Trophoblast cell (in vitro differentiated cells and primary cell): ENCODE measurements around the gene QTRT2.

Experiments used
- DNase-seq, 2 donors: peaks; one replicate each; pipeline ENCODE4 v3.0.0-alpha.2; 2016
- H2AFZ ChIP-seq: 2 replicates; pipeline ENCODE4 v1.6.1; 2013; ENCODE audit warnings: low read length, moderate library complexity, mild to moderate bottlenecking; ENCODE audit not compliant: insufficient read depth, poor library complexity
- H2AK5ac ChIP-seq: 2 replicates; pipeline ENCODE4 v1.6.1; 2013; ENCODE audit warnings: mild to moderate bottlenecking, low read length
- H2BK120ac ChIP-seq: 2 replicates; pipeline ENCODE4 v1.6.1; 2013; ENCODE audit warnings: low read length, mild to moderate bottlenecking, moderate library complexity; ENCODE audit not compliant: insufficient read depth, poor library complexity
- H2BK12ac ChIP-seq: 2 replicates; pipeline ENCODE4 v1.6.1; 2013; ENCODE audit warnings: mild to moderate bottlenecking, low read length, moderate library complexity
- H2BK5ac ChIP-seq: 2 replicates; pipeline ENCODE4 v1.6.1; 2013; ENCODE audit warnings: low read length, low read depth, moderate library complexity, mild to moderate bottlenecking; ENCODE audit not compliant: poor library complexity
- H3K14ac ChIP-seq: 2 replicates; pipeline ENCODE4 v1.6.1; 2013; ENCODE audit warnings: mild to moderate bottlenecking, low read length
- H3K18ac ChIP-seq: 2 replicates; pipeline ENCODE4 v1.6.1; 2013; ENCODE audit warnings: mild to moderate bottlenecking, low read length
- H3K23ac ChIP-seq: 2 replicates; pipeline ENCODE4 v1.6.1; 2013; ENCODE audit warnings: low read length
- H3K27ac ChIP-seq: 2 replicates; pipeline ENCODE4 v1.5.1; 2013; ENCODE audit warnings: low read depth, mild to moderate bottlenecking, inconsistent platforms, low read length, moderate library complexity
- H3K27me3 ChIP-seq: 2 replicates; pipeline ENCODE4 v1.6.1; 2013; ENCODE audit warnings: inconsistent platforms, mild to moderate bottlenecking, low read length, moderate library complexity; ENCODE audit not compliant: insufficient read depth
- H3K36me3 ChIP-seq, 2 experiments: 1 replicate in 1 of 2; 2 replicates in 1 of 2; pipeline ENCODE4 v1.6.1; 2013; ENCODE audit warnings: low read length in 2 of 2, mild to moderate bottlenecking in 2 of 2, moderate library complexity in 1 of 2; ENCODE audit not compliant: insufficient read depth in 2 of 2, control insufficient read depth in 1 of 2
- H3K4ac ChIP-seq: 2 replicates; pipeline ENCODE4 v1.6.1; 2013; ENCODE audit warnings: low read depth, mild to moderate bottlenecking, low read length, moderate library complexity
- H3K4me1 ChIP-seq, 2 experiments: 1 replicate in 1 of 2; 2 replicates in 1 of 2; pipeline ENCODE4 v1.6.1; 2013; ENCODE audit warnings: low read length in 2 of 2, mild to moderate bottlenecking in 2 of 2, moderate library complexity in 1 of 2; ENCODE audit not compliant: insufficient read depth in 2 of 2, control insufficient read depth in 1 of 2
- H3K4me2 ChIP-seq: 2 replicates; pipeline ENCODE4 v1.6.1; 2013; ENCODE audit warnings: inconsistent platforms, mild to moderate bottlenecking, low read length, moderate library complexity
- H3K4me3 ChIP-seq: 2 replicates; pipeline ENCODE4 v1.5.1; 2013; ENCODE audit warnings: mild to moderate bottlenecking, low read depth, low read length, inconsistent platforms
- H3K79me1 ChIP-seq: one replicate; pipeline ENCODE4 v1.6.1; 2013; ENCODE audit warnings: low read length
- H3K79me2 ChIP-seq: 2 replicates; pipeline ENCODE4 v1.6.1; 2013; ENCODE audit warnings: low read length, mild to moderate bottlenecking; ENCODE audit not compliant: control insufficient read depth, insufficient read depth, poor library complexity
- H3K9ac ChIP-seq: 2 replicates; pipeline ENCODE4 v1.6.1; 2013; ENCODE audit warnings: mild to moderate bottlenecking, low read length
- H3K9me3 ChIP-seq: 2 replicates; pipeline ENCODE4 v1.6.1; 2013; ENCODE audit warnings: low read depth, mild to moderate bottlenecking, control low read depth, inconsistent platforms, low read length; ENCODE audit not compliant: insufficient read depth
- H4K12ac ChIP-seq: 2 replicates; pipeline ENCODE4 v1.6.1; 2013; ENCODE audit warnings: low read depth, mild to moderate bottlenecking, low read length, moderate library complexity
- H4K8ac ChIP-seq: 2 replicates; pipeline ENCODE4 v1.6.1; 2013; ENCODE audit warnings: low read depth, mild to moderate bottlenecking, low read length, moderate library complexity
- H4K91ac ChIP-seq: one replicate; pipeline ENCODE4 v1.6.1; 2013; ENCODE audit warnings: low read depth, mild to moderate bottlenecking, low read length, moderate library complexity
- WGBS: extraction: QIAGEN DNeasy Blood & Tissue Kit; methylation state at CpG from one replicate; pipeline ENCODE4 v1.1.7; 2013; ENCODE audit warnings: missing lambda C conversion rate; ENCODE audit not compliant: insufficient read length, insufficient coverage; ENCODE audit errors: extremely low coverage; 5-methylcytosine and 5-hydroxymethylcytosine counted together

Gene QTRT2

DNA sequence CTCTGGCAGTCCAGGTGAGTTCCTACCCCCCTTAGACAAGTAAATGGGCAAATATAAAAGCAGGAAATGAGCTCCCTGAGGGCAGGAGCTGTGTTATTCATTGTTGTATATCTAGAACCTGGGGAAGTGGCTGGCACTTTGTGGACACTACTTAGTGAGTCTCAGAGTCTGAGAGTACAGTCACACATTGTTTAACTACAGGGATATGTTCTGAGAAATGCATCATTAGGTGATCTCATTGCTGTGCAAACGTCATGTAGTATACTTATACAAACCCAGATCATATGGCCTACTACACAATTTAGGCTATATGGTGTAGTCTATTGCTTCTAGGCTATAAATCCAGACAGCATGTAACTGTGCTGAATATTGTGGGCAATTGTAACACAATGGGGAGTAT lies 69.9 kb downstream of the QTRT2 start:
- Histone ChIP-seq H3K79me1 (no peaks in the 10 kb centered on the region), H3K4ac (no peak overlapping the region), H3K9ac (no peak overlapping the region), H3K14ac (no peak overlapping the region), H4K8ac (no peak overlapping the region), H3K4me2 (no peak overlapping the region), H3K4me3 (no peak overlapping the region), H3K18ac (no peak overlapping the region), H3K4me1 (peaks cover 0 to 4% of the 10 kb centered on the region in 2 experiments), H3K79me2 (no peaks in the 10 kb centered on the region), H2BK120ac (no peak overlapping the region), H2BK5ac (no peak overlapping the region), H4K12ac (no peak overlapping the region), H3K36me3 (no peaks in the 10 kb centered on the region), H3K9me3 (peaks cover 1% of the 10 kb centered on the region), H3K23ac (no peak overlapping the region), H2AFZ (no peak overlapping the region), H4K91ac (no peak overlapping the region), H3K27ac (no peak overlapping the region), H2BK12ac (no peak overlapping the region), H2AK5ac (no peak overlapping the region), H3K27me3 (no peaks in the 10 kb centered on the region)
- DNase-seq: peak in 1 of 2 donors; percentile 56
- WGBS: no CpG with 5 or more reads among the region's 1 CpG

DNA sequence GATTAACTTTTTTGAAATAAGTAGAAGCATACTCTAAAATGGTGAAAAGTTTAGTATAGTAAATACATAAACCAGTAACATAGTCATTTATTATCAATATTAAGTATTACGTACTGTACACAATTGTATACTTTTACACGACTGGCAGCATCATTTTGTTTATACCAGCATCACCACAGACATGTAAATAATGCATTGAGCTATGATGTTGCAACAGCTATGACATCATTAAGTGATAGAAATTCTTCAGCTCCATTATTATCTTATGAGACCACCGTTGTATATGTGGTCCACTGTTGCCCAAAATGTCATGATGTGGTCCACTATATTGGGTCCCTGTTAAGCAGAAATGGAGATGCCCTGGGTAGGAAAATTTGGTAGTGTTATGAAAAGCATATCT lies 71.0 kb downstream of the QTRT2 start:
- no peak overlapping the region for H3K9ac ChIP-seq
- H3K27ac ChIP-seq: no peak overlapping the region
- peak; percentile 21 to 90 for DNase-seq
- H2BK120ac ChIP-seq: no peak overlapping the region
- H3K9me3 ChIP-seq: no peaks in the 10 kb centered on the region
- WGBS: no CpG with 5 or more reads among the region's 3 CpGs
- no peak overlapping the region for H4K91ac ChIP-seq
- H3K4ac ChIP-seq: no peak overlapping the region
- no peak overlapping the region for H4K8ac ChIP-seq
- no peak overlapping the region for H3K14ac ChIP-seq
- no peak overlapping the region for H4K12ac ChIP-seq
- H2BK5ac ChIP-seq: no peak overlapping the region
- no peak overlapping the region for H3K18ac ChIP-seq
- peaks cover 0 to 4% of the 10 kb centered on the region in 2 experiments for H3K4me1 ChIP-seq
- no peak overlapping the region for H2BK12ac ChIP-seq
- H3K36me3 ChIP-seq: no peaks in the 10 kb centered on the region
- H3K27me3 ChIP-seq: no peaks in the 10 kb centered on the region
- H2AFZ ChIP-seq: no peak overlapping the region
- H3K4me3 ChIP-seq: no peak overlapping the region
- H3K79me1 ChIP-seq: no peaks in the 10 kb centered on the region
- no peak overlapping the region for H3K23ac ChIP-seq
- H3K4me2 ChIP-seq: no peak overlapping the region
- no peaks in the 10 kb centered on the region for H3K79me2 ChIP-seq
- H2AK5ac ChIP-seq: no peak overlapping the region

DNA sequence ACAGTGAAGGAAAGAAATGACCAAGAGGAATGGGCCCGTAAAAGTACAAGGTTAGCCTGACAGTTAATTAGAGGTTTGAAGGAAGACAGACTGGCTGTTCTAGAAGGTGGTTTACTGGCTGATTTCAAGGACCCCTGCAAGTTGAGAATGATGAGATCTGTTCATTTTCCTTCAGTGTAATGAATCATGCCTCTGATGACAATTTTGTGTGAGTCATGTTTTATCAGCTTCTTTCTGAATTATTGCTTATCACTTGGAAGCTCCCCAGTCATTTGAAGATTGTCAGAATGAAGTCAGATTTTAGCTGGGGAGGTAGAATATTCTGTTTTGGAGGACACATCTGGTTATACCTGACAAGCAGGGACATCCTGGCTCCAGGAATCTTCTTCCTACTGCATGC lies 71.7 kb downstream of the QTRT2 start:
- WGBS: no CpG with 5 or more reads among the region's 1 CpG
- Histone ChIP-seq H3K79me2 (no peaks in the 10 kb centered on the region), H4K91ac (no peak overlapping the region), H3K9ac (no peak overlapping the region), H3K9me3 (no peaks in the 10 kb centered on the region), H3K27ac (no peak overlapping the region), H3K4me1 (peaks cover 0 to 4% of the 10 kb centered on the region in 2 experiments), H2BK5ac (no peak overlapping the region), H2AFZ (no peak overlapping the region), H2BK120ac (no peak overlapping the region), H2BK12ac (no peak overlapping the region), H3K18ac (no peak overlapping the region), H2AK5ac (no peak overlapping the region), H3K14ac (no peak overlapping the region), H3K4me3 (no peak overlapping the region), H4K8ac (no peak overlapping the region), H3K36me3 (no peaks in the 10 kb centered on the region), H3K27me3 (no peaks in the 10 kb centered on the region), H3K23ac (no peak overlapping the region), H3K4me2 (no peak overlapping the region), H3K4ac (no peak overlapping the region), H4K12ac (no peak overlapping the region), H3K79me1 (no peaks in the 10 kb centered on the region)
- peak; percentile 45 to 88 for DNase-seq

DNA sequence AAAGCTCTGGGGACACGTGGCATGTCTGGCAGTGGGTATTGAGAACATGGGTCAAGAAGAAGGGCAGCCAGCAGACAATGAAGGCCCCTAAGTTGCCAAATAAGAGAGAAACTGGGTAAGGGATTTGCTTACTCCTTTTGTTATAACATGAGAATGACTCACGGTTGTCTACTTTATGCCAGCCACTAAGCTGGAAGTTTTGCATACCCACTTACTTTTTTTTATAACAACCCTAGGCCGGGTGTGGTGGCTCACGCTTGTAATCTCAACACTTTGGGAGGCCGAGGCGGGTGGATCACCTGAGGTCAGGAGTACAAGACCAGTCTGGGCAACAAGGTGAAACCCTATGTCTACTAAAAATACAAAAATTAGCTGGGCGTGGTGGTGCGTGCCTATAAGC lies 72.3 kb downstream of the QTRT2 start:
- H3K79me1 ChIP-seq: no peaks in the 10 kb centered on the region
- H2BK12ac ChIP-seq: no peak overlapping the region
- H3K9ac ChIP-seq: no peak overlapping the region
- H3K14ac ChIP-seq: no peak overlapping the region
- no peaks in the 10 kb centered on the region for H3K27me3 ChIP-seq
- H3K27ac ChIP-seq: no peak overlapping the region
- no peak overlapping the region for H4K8ac ChIP-seq
- no peak overlapping the region for H3K4me3 ChIP-seq
- peak; percentile 57 to 75 for DNase-seq
- H3K23ac ChIP-seq: no peak overlapping the region
- no peak overlapping the region for H2BK5ac ChIP-seq
- H2AFZ ChIP-seq: no peak overlapping the region
- H4K12ac ChIP-seq: no peak overlapping the region
- no peak overlapping the region for H4K91ac ChIP-seq
- no peak overlapping the region for H2BK120ac ChIP-seq
- no peak overlapping the region for H3K4ac ChIP-seq
- no peak overlapping the region for H3K4me2 ChIP-seq
- no CpG with 5 or more reads among the region's 8 CpGs for WGBS
- no peak overlapping the region for H3K18ac ChIP-seq
- peaks cover 0 to 4% of the 10 kb centered on the region in 2 experiments for H3K4me1 ChIP-seq
- H3K36me3 ChIP-seq: no peaks in the 10 kb centered on the region
- no peaks in the 10 kb centered on the region for H3K9me3 ChIP-seq
- H2AK5ac ChIP-seq: no peak overlapping the region
- H3K79me2 ChIP-seq: no peaks in the 10 kb centered on the region
